ENCODE measurements around the gene ABHD12.

ABHD12 gene

GRCh38 chr20:25308083-25308491 is 82.5 kb downstream of the ABHD12 start:
- no peak for TF ChIP-seq CTCF (IDR thresholded peaks at IDR 0.05; ENCODE audit: insufficient read depth, low read length)
- no peak for TF ChIP-seq SPI1 (IDR thresholded peaks at IDR 0.05; ENCODE audit: borderline replicate concordance, low read depth)
- TF ChIP-seq REST (IDR thresholded peaks at IDR 0.05; ENCODE audit: insufficient replicate concordance, low read depth): no peak
- TF ChIP-seq POLR2AphosphoS5 (IDR thresholded peaks at IDR 0.05; ENCODE audit: low read depth): no peak
- TF ChIP-seq GABPA (IDR thresholded peaks at IDR 0.05; ENCODE audit: low read depth): no peak
- H3K27ac ChIP-seq (replicated peaks): no peak overlapping the region
- DNase-seq (ENCODE audit: low read depth in 1 of 2, low spot score in 1 of 2): no peak
- no peak overlapping the region for H3K4me3 ChIP-seq (replicated peaks; ENCODE audit: insufficient read depth, low read length)
- no peaks in the 10 kb centered on the region for H3K27me3 ChIP-seq (ENCODE audit: insufficient read depth, poor library complexity, severe bottlenecking)

- H3K4me3 ChIP-seq (replicated peaks; ENCODE audit: insufficient read depth, low read length): no peak overlapping the region
- no peak overlapping the region for H3K27ac ChIP-seq (replicated peaks)
- TF ChIP-seq GABPA (IDR thresholded peaks at IDR 0.05; ENCODE audit: low read depth) (no peak), POLR2AphosphoS5 (IDR thresholded peaks at IDR 0.05; ENCODE audit: low read depth) (no peak), REST (IDR thresholded peaks at IDR 0.05; ENCODE audit: insufficient replicate concordance, low read depth) (no peak), SPI1 (IDR thresholded peaks at IDR 0.05; ENCODE audit: borderline replicate concordance, low read depth) (no peak)
- H3K27me3 ChIP-seq (ENCODE audit: insufficient read depth, poor library complexity, severe bottlenecking): no peaks in the 10 kb centered on the region
- DNase-seq (ENCODE audit: low read depth in 1 of 2, low spot score in 1 of 2): no peak
Measured at GRCh38 chr20:25306991-25307903, 83.4 kb downstream of the ABHD12 start.

GRCh38 chr20:25304025-25304549 is 86.5 kb downstream of the ABHD12 start:
- DNase-seq (ENCODE audit: low read depth in 1 of 2, low spot score in 1 of 2): no peak
- TF ChIP-seq SPI1 (IDR thresholded peaks at IDR 0.05; ENCODE audit: borderline replicate concordance, low read depth): no peak
- TF ChIP-seq CTCF (IDR thresholded peaks at IDR 0.05; ENCODE audit: insufficient read depth, low read length): no peak
- no peak for TF ChIP-seq REST (IDR thresholded peaks at IDR 0.05; ENCODE audit: insufficient replicate concordance, low read depth)
- TF ChIP-seq POLR2AphosphoS5 (IDR thresholded peaks at IDR 0.05; ENCODE audit: low read depth): no peak
- no peak for TF ChIP-seq GABPA (IDR thresholded peaks at IDR 0.05; ENCODE audit: low read depth)
- Histone ChIP-seq H3K27me3 (ENCODE audit: insufficient read depth, poor library complexity, severe bottlenecking) (no peaks in the 10 kb centered on the region), H3K27ac (replicated peaks) (no peak overlapping the region), H3K4me3 (replicated peaks; ENCODE audit: insufficient read depth, low read length) (no peak overlapping the region)
